Measurements from ENCODE around the gene EXOSC6.
"Not testable (repeated sequence)": the region's sequence is repeated elsewhere in the genome, so short reads cannot be mapped to it uniquely, and the experiment has no call there.

- not testable (repeated sequence) for TF ChIP-seq POLR2AphosphoS5, CTCF (IDR thresholded peaks at IDR 0.05)
These were observed 33.2 kb downstream of the EXOSC6 start for GRCh38 chr16:70218586-70218985.
